OCI-LY1 (cell line): Measurements from ENCODE around the gene CBLIF.

ENCODE experiments used
- H2AFZ ChIP-seq: fragments of 200-600 bp; sonication (generic), shearing (Covaris generic); 2 replicates; pipeline ENCODE4 v1.6.0; 2014; ENCODE audit warnings: antibody characterized with exemption, mild to moderate bottlenecking, low read length
- H3F3A ChIP-seq: fragments of 200-600 bp; sonication (generic), shearing (Covaris generic); 2 replicates; pipeline ENCODE4 v1.6.0; 2014; ENCODE audit warnings: mild to moderate bottlenecking, antibody characterized with exemption, low read length, moderate library complexity; ENCODE audit not compliant: insufficient read depth
- H3K27ac ChIP-seq: fragments of 200-600 bp; sonication (generic); 2 replicates; pipeline ENCODE4 v1.5.1; 2014; ENCODE audit warnings: low read length, mixed run types, mild to moderate bottlenecking, low read depth; ENCODE audit not compliant: poor library complexity, severe bottlenecking
- H3K27me3 ChIP-seq: fragments of 200-600 bp; sonication (generic); 2 replicates; pipeline ENCODE4 v1.6.0; 2014; ENCODE audit warnings: antibody characterized with exemption, mild to moderate bottlenecking, low read length, moderate library complexity; ENCODE audit not compliant: insufficient read depth
- H3K36me3 ChIP-seq: fragments of 200-600 bp; sonication (generic); 2 replicates; pipeline ENCODE4 v1.6.1; 2014; ENCODE audit warnings: mild to moderate bottlenecking, antibody characterized with exemption, low read length, moderate library complexity, mixed read lengths; ENCODE audit not compliant: insufficient read depth
- H3K4me1 ChIP-seq: fragments of 200-600 bp; sonication (generic); 2 replicates; pipeline ENCODE4 v1.5.1; 2014; ENCODE audit warnings: mild to moderate bottlenecking, low read length, moderate library complexity; ENCODE audit not compliant: insufficient read depth, severe bottlenecking
- H3K4me2 ChIP-seq: fragments of 200-600 bp; sonication (generic), shearing (Covaris generic); 2 replicates; pipeline ENCODE4 v1.6.1; 2014; ENCODE audit warnings: low read length
- H3K4me3 ChIP-seq: fragments of 200-600 bp; sonication (generic); 2 replicates; pipeline ENCODE4 v1.5.1; 2014; ENCODE audit warnings: low read length, low read depth, mild to moderate bottlenecking, mixed read lengths; ENCODE audit not compliant: poor library complexity, severe bottlenecking
- H3K79me2 ChIP-seq: fragments of 200-600 bp; shearing (Covaris generic); 2 replicates; pipeline ENCODE4 v1.6.1; 2016; ENCODE audit warnings: mixed run types, low read length, mixed read lengths; ENCODE audit not compliant: insufficient read depth
- H3K9ac ChIP-seq: fragments of 200-600 bp; sonication (generic), shearing (Covaris generic); 2 replicates; pipeline ENCODE4 v1.6.1; 2014; ENCODE audit warnings: mild to moderate bottlenecking, low read length, mixed read lengths
- H3K9me2 ChIP-seq: fragments of 200-600 bp; sonication (generic), shearing (Covaris generic); 2 replicates; pipeline ENCODE4 v1.6.1; 2014; ENCODE audit warnings: low read depth, mild to moderate bottlenecking, low read length, mixed read lengths
- H3K9me3 ChIP-seq: fragments of 200-600 bp; shearing (Covaris generic); 2 replicates; pipeline ENCODE4 v1.6.1; 2014; ENCODE audit warnings: low read length, mixed read lengths
- H4K20me1 ChIP-seq: fragments of 200-600 bp; sonication (generic), shearing (Covaris generic); 2 replicates; pipeline ENCODE4 v1.6.0; 2016; ENCODE audit warnings: mild to moderate bottlenecking, low read length; ENCODE audit not compliant: insufficient read depth
- EZH2 ChIP-seq: fragments of 200-600 bp; sonication (generic), shearing (Covaris generic); IDR thresholded peaks from 2 replicates; pipeline ENCODE4 v1.8.0; 2017; ENCODE audit warnings: borderline replicate concordance, mixed run types, mild to moderate bottlenecking, antibody characterized with exemption, low read length, moderate library complexity, mixed read lengths
- TF ChIP-seq, protein P1 (sequence below): fragments of 200-600 bp; sonication (generic), shearing (Covaris generic); IDR thresholded peaks from 2 replicates; pipeline ENCODE4 v1.5.1; 2017; ENCODE audit warnings: mild to moderate bottlenecking, antibody characterized with exemption, low read length, moderate library complexity, mixed read lengths

The CBLIF gene

DNA sequence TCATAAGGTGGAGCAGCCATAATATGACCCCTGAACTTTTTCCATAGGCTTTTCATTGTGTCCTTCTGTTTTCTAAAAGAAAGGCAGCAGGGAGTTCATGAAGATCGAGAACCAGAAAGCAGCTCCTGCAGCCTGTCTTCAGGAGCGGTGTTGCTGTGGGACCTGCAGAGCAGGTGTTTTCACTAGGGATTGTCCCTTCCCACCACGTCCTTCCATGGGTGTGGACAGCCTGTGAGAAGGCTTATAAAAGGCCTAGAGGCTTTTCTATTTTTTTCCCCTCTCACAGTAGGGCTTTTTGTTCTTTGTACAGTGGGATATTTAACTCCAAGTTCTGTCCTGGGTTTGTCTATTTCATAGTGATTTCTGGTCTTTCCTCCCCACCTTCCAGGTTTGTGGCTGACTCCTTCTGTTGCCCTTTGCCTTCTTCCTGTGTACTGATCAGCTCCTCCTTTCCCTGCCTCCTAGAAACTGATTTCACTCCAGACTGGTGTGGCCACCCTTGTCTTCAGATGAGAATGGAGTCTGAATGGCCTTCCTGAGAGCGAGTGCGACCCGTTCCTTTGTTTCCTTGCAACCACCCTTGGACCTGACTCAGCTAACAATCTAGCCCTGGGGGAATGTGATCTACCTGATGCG is 44.8 kb downstream of the CBLIF start:
- H3K9me2 ChIP-seq: no peaks in the 10 kb centered on the region
- no peaks in the 10 kb centered on the region for H3K4me1 ChIP-seq
- no peaks in the 10 kb centered on the region for H3K27me3 ChIP-seq
- no peaks in the 10 kb centered on the region for H3K9me3 ChIP-seq
- no peak overlapping the region for H3K9ac ChIP-seq
- H2AFZ ChIP-seq: no peak overlapping the region
- no peaks in the 10 kb centered on the region for H3F3A ChIP-seq
- peaks cover 8% of the 10 kb centered on the region; the same call in 1 of the 2 replicates for H3K36me3 ChIP-seq
- H3K79me2 ChIP-seq: no peaks in the 10 kb centered on the region
- H3K27ac ChIP-seq: no peak overlapping the region
- H4K20me1 ChIP-seq: no peaks in the 10 kb centered on the region
- H3K4me3 ChIP-seq: no peak overlapping the region
- no peak overlapping the region for H3K4me2 ChIP-seq
- no peak for TF ChIP-seq EZH2
- TF ChIP-seq, protein P1, sequence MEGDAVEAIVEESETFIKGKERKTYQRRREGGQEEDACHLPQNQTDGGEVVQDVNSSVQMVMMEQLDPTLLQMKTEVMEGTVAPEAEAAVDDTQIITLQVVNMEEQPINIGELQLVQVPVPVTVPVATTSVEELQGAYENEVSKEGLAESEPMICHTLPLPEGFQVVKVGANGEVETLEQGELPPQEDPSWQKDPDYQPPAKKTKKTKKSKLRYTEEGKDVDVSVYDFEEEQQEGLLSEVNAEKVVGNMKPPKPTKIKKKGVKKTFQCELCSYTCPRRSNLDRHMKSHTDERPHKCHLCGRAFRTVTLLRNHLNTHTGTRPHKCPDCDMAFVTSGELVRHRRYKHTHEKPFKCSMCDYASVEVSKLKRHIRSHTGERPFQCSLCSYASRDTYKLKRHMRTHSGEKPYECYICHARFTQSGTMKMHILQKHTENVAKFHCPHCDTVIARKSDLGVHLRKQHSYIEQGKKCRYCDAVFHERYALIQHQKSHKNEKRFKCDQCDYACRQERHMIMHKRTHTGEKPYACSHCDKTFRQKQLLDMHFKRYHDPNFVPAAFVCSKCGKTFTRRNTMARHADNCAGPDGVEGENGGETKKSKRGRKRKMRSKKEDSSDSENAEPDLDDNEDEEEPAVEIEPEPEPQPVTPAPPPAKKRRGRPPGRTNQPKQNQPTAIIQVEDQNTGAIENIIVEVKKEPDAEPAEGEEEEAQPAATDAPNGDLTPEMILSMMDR: no peak

DNA sequence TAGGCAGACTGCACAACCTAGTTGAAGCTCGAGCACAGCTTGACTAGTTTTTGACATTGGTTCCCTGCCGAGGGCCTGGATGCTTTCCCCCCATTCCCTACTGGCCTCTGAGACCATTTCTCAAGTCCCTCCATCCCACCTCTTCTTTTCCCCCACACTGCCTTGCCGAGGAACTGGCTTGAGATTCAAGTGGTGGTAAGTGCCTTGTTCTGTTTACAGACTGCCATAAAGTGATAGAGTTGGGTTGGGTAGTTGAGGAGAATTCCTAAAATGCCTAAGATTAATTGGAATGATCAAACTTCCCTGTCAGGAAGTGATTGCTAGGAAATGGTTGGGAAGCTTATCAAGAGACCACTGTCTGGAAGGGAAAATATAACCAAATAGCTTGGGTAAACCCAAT is 50.9 kb downstream of the CBLIF start:
- H3K36me3 ChIP-seq: no peaks in the 10 kb centered on the region

DNA sequence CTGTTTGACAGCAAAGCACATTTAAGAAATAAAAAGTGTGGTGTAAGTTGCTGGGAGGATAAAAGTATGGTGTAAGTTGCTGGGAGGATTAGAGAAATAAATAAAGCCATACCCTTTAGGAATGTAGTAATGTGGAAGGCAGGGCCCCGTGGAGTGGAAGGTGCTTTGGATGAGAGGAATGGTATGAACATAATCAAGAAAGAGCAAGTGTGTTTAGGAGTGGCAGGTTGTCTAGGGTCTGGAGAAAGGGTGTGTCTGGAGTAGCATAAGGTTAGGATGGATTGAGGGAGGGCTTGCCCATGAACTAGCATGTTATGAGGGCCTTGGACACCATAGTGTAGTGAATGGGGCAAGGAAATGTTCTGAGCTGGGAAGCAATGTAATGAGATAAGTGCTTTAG is 52.8 kb downstream of the CBLIF start:
- no peaks in the 10 kb centered on the region for H3K4me1 ChIP-seq
- no peaks in the 10 kb centered on the region for H3K27me3 ChIP-seq
- H3K79me2 ChIP-seq: no peaks in the 10 kb centered on the region
- no peak overlapping the region for H3K27ac ChIP-seq
- no peak overlapping the region for H3K4me3 ChIP-seq
- H4K20me1 ChIP-seq: no peaks in the 10 kb centered on the region
- H3K9ac ChIP-seq: no peak overlapping the region
- H3K9me3 ChIP-seq: no peaks in the 10 kb centered on the region
- no peaks in the 10 kb centered on the region for H3K36me3 ChIP-seq
- H3K9me2 ChIP-seq: no peaks in the 10 kb centered on the region
- no peaks in the 10 kb centered on the region for H3F3A ChIP-seq
- H3K4me2 ChIP-seq: no peak overlapping the region
- H2AFZ ChIP-seq: no peak overlapping the region
- TF ChIP-seq EZH2: no peak
- TF ChIP-seq, protein P1: no peak

More for the DNA sequence above, 50.9 kb downstream of the CBLIF start:
- Histone ChIP-seq H4K20me1 (no peaks in the 10 kb centered on the region), H3K4me1 (no peaks in the 10 kb centered on the region), H3K27me3 (no peaks in the 10 kb centered on the region), H2AFZ (no peak overlapping the region), H3K4me3 (no peak overlapping the region), H3K79me2 (no peaks in the 10 kb centered on the region), H3K9me3 (no peaks in the 10 kb centered on the region), H3K9me2 (no peaks in the 10 kb centered on the region), H3K9ac (no peak overlapping the region), H3K4me2 (no peak overlapping the region), H3K27ac (no peak overlapping the region), H3F3A (no peaks in the 10 kb centered on the region)
- TF ChIP-seq EZH2: no peak
- TF ChIP-seq, protein P1: no peak
